NCI-H226 (cell line): ENCODE results near the gene ANKS1A.

Experiments used
- DNase-seq: peaks from one replicate; pipeline ENCODE4 v3.0.0-alpha.2; 2015

The ANKS1A gene

DNA sequence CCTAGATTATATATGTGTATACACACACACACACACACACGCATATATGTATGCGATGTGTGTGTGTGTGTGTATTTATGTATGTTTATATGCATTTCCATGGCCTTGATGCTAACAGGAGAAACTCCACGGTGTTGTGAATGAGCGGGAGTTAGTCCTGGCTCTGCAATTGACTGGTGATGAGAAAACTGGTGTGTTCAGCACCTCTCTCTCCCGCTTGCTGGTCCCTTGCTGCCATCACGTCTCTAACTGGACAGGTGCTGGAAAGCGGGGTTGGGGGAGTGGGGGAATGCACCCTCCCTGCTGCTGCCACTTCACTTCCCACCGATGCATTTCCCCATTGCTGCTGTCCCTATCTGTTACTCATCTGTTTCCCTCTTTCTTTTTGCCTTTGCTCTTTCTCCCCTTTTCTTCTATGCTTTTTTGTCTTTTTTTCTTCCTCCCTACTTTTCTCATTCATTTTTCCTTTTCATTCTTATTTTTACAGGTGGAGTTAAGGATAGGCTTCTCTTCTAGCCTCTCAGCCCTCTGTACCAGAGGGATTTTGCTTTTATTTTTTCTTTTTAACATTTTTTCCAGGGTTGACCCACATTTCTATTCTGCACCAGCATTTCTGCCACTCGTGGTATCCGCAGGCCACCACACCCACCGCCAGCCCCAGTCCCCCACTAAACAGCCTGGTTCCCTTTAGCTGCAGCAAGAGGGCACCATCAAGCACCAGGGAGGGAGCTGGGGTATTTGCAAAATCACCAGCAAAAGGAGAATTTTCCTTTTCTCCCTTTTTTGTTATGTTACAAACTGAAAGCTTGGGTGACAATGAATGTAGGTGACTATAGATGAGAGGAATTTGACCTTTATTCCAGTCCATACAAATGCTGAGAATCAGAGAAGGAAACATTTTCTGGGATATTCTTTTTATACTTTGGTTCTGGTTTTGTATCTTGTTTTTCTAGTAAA lies 136.5 kb downstream of the ANKS1A start:
- no peak for DNase-seq

DNA sequence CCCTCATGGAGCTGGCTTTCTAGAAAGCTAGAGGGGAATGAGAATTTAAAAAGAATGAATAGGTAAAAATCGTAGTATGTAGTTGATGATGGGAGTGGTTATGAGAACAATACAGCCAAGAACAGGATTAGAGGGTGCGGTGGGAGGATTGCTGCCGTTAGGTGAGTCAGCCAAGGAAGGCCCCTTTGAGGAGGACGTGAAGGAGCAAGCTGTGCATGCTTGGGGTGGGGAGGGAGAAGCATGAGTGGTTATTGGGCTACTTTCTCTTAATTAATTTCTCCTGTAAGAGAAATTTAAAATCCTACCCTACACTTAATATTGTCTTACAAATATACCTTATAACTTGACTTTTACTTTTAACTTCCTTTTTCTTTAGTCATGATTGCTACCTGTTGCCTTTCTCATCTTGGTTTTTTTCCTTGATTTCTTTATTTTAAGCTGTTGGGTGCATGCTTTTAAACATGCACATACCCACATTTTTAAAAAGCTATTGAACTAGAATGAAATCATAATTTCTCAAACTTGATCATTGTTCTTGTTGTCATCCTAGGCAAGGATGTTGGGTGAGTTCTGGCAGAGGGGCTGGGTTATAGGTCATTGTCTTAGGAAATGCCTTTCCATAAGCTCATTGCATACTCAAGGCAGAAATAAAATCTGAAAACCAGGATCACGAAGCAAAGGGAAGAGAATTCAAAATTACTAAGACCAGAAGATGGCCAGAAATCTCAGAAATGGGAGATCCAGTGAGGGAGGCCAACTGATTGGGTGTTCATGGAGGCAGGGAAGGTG lies 137.6 kb downstream of the ANKS1A start:
- no peak for DNase-seq

DNA sequence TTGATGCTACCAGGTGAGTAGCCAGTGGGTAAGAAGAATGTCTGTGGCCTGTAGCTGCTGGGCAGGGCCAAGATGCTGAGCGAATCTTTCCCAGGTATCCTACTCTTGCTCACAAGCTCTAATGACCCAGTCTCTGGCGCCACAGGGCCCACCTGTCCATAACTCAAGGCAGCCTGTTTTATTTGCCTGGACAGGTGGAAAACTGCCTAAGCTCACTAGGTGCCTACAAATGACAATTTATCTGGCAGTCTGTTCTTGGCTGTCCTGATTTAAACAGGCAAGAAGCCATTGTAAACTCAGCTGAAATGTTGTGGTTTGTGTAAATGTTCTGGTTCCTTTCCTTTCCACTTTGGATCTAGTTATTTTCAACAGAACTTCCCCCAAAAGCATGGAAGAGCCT lies 138.8 kb downstream of the ANKS1A start:
- DNase-seq, result no peak

DNA sequence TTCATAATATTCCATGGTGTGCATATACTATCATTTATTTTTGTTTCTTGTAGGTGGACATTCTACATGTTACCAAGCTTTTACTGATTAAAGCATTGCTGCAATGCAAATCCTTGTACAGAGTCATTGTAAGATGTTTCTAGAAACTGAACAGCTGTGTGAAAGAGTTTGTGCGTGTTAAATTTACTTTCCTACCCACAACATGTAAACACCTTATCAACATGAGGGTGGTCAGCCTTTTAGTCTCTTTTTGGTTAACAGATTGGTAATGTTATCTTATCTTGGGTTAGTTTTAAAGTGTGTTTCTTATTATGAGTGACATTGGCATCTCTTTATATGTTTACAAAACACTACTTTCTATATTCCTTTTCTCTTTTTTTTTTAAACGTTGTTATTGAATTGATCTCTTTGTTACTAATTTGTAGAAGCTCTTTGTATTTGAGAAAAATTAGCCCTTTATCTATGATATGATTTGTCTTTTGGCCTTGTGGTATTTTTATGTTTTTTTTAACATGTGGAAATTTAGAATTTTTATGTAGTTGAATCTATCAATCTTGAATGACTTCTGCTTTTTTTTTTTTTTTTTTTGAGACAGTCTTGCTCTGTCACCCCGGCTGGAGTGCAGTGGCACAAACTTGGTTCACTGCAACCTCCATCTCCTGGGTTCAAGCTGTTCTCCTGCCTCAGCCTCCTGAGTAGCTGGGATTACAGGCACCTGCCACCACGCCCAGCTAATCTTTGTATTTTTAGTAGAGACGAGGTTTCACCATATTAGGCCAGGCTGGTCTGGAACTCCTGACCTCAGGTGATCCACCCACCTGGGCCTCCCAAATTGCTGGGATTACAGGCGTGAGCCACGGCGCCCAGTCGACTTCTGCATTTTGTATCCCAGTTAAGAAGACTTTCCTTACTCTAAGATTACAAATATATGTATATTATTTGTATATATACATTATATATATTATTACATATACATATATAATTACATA lies 140.0 kb downstream of the ANKS1A start:
- no peak for DNase-seq

DNA sequence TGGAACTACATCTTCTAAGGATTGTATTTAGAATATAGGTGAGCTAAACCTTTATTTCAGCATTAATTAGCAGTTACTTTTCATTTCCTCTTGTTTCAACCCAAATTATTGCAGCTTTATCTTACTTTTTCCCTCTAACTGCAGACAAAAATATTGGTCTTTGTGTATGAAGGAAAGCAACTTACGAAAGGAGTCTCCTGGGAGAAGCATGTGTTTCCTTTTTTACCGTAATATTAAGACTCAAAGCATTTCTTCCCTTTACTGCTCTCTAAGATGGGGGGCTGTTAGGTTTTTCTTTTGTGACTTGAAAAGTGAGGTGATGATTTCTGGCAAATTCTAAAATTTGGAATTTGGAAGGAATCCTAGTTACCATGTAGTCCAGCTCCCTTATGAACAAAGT lies 141.0 kb downstream of the ANKS1A start:
- no peak for DNase-seq

DNA sequence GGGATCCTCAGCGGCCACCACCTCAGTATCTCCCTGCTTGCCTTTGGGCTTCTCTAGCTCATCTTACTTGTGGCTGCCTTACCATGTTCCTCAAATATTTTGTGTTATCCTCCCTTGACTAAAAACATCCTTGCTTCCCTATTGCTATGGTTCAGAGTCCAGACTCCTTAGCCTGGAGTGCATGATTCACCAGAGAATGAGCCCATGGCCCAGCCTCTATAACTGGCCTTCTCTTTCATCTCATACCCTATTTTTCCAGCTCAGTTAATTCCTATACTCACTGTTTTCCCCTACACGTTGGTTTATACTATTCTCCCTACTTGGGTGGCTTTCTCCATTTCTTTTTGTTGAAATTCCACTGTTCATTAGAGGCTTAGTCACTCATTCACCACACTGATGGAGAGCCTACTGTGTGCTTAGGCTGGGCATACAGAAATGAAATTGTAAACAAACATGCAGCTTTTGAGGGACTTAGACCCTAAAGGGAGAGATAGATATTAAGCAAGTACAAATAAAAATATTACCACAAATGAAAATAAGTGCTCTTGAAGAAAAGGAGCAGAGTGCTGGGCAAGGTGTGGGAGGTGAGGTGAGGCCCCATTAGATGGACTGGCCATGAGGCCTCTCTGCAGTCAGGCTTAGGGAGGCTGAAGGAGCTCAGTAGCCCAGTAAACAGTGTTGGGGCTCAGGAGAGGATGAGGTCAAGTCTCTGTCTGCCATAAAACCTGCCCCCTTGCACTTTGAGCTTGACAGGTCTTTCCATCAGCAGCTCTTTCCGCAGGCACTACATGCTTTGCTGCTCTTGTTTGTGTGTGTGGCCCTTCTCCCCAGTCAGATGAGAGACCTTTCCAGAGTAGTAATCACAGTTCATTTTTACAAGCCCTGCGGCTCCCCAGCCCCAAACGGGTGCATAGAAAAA lies 142.8 kb downstream of the ANKS1A start:
- DNase-seq, result no peak

DNA sequence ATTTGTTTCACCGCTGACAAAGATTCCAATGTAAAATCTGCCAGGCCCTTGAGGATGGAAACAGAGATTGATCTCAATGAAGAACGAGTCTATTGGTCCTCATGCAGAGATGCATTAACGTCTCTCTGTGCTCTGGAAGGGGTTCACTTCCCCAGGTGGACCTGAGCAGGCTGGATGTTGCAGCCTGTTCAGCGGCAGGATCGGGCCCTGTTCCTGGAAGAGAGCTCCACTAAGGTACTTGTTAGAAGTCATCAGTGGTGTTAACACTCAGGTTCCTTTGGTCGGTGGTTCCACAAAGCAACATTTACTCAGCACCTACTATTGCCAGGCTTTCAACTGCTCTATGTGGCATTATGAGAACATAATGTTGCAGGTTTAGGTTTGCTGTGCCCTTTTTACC lies 144.6 kb downstream of the ANKS1A start:
- no peak for DNase-seq

DNA sequence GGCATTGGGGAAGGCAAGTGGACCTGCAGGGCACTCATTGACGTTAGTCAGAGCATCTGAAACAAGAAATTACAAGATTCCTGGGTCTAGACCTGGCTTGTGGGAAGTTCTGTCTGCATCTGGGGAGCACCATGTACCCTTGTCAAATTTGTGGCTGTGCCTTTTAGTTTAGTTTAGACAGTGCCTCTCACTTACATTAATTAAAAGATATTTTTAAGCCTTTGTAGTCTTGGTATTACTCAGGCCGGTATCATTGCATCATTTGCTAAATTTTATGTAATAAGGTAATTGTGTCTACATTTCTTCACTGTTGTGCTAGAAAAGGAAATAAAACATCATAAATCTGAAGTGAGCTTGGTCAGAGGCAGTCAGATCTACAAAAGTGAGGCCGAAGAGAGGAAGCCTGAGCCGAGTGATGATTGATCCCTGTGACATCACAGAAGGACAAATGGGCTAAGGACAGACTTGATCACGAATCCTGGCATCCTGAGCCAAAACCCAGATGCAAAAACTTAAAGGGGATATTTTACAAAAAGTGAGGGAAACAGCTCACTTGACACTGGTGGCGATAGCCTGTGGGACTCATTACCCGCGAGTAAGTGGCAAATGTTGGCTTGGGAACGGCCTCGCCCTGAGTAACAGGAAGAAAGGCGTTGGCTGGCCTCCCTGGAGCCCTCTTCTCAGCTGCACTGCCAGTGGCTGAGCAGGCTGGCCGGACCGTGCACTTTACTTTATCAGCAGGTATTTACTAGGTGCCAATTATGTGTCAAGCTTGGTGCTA lies 145.5 kb downstream of the ANKS1A start:
- no peak for DNase-seq

DNA sequence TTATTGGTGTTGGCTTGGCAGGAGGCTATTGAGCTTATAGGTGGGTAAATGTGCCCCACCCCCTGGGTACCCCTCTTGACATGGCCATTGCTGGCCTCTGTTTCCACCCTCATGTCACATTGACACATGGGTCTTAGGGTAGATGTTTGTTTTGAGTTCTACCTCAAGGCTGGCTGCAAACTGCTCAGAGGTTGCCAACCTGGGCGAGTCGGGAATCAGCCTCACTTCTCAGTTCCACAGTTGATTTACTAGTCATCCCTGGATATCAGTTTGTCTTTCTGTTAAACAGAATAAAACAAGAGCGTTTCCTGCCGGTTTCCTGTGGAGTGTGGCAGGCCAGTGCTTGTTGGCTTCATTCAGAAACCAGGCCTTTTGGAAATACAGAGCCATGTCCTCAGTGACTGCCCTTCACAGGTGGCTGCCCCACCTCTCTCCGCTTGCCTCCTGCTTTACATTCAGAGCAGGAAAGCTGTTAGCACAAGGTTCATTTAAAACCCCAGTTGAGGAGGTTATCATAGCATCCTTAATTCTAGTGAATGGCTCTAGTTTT lies 146.5 kb downstream of the ANKS1A start:
- DNase-seq, result no peak

DNA sequence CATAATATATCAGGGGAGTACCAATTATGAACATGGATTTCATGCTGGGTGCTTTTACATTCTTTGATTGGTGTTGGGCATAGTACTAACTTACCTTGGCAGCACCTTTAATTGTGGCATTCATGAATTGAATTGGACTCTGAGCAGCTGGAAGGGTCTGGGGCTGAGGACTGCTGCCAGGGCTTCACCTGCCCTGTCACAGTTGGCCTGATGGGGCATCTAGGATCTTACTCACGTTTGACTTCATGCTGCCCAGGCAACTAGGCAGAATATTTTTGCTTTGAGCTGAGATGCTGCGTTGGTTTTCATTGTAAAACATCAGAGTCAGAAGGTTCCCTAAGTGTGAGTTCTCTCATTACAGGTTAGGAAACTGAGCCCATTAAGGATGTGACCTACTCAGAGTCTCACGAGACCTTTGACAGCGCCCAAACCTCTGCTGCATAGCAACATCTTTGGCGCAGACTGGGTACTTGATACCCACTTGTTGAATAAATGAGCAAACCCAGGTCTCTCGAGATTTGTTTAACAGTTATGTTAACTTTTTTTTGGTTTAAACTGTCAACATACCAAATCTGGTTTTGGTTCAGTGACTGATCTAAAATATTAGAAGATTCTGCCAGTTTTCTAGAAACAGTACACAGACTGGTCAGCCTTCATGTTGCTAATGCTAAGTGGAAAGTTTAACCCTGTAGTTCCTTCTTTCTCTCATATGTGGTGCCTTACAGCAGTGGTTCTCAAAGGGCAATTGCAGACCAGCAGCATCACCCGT lies 147.2 kb downstream of the ANKS1A start:
- no peak for DNase-seq

DNA sequence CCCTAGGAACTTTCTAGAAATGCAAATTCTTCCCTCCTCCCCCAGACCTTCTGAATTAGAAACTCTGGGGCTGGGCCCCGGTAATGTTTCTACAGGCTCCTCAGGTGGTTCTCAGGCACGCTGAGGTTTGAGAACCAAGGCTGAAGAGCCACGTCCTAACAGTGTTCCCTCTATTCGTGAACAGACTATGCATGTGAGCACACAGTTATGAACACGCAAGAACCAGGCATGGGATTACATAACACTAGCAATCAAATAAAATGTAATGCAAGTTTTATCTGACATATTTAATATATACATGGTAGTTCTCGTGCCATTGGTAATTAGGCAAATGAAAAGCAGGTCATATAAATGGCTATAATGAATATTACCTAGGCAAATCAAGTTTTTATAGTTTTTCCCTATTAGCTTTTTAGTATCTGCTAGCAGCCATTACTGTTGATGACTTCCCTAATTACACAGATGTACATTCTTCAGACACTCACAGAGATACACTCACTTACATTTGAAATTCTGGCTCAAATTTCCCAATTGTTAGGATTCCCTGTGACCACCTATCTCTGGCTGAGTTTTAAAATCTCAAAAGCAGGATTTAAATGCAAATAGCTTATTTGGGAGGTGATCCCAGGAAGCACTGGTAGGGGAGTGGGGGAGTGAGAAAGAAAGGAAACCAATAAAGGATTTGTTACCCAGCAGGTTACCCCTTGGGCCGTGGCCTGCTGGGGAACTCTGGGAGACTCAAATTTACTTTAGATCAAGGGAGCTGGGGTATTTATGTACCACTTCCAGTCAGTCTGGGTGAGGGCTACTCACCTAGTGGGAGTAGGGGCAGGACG lies 148.0 kb downstream of the ANKS1A start:
- no peak for DNase-seq

DNA sequence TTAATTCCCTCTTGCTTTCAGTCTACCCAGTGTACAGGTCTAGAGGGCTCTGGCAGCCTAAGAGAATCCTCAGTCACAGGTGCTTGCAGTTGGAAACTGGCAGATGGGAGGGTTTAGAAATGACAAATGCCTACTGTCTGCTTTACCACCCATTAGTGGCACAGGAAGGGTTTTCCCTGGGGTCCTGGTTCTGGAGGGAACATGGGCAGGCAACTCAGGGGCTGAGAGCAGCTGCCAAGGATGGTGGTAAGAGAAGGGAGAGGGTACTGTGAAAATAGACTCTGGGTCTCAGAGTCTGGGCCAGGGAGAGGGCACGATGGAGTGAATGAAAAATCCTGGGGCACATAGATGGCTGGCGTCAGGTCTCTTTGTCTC lies 148.6 kb downstream of the ANKS1A start:
- DNase-seq, result no peak

DNA sequence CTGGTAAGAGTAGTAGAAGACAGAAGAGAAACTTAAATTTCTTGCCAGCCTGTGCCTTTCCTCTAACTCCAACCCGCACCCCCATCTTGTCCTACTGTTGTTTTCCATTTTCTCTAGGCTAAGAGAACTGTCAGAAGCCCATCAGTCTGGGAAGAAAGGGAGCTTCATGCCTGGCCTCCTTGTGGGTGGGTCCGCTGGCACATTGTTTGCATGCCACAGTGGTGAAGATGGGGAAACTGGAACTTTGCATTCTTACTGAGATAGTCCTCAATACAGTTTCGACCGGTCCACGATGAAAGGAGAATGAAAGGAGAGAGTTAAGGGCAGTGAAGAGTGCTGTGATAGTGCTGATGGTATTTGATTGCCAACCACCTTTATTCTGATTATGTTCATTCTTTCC lies 149.0 kb downstream of the ANKS1A start:
- DNase-seq, result peak; percentile 10

DNA sequence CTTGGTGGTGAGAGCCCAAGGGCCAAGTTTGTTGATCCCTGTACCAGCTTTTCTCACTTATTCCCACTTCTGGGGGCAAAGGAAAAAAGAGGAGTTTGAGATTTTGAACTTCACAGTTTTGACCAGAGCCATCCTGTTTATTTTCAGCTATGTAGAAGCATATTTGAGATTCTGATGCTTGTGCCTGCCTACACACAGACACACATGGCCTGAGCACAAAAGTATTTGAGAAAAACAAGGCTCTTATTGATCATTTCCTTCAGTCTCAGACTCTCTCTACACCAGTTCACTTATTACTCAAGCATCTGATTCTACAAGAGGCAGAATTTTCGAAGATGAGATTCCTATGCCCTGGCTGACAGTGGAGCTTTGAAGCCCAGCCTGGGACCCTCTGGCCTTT lies 151.3 kb downstream of the ANKS1A start:
- no peak for DNase-seq

DNA sequence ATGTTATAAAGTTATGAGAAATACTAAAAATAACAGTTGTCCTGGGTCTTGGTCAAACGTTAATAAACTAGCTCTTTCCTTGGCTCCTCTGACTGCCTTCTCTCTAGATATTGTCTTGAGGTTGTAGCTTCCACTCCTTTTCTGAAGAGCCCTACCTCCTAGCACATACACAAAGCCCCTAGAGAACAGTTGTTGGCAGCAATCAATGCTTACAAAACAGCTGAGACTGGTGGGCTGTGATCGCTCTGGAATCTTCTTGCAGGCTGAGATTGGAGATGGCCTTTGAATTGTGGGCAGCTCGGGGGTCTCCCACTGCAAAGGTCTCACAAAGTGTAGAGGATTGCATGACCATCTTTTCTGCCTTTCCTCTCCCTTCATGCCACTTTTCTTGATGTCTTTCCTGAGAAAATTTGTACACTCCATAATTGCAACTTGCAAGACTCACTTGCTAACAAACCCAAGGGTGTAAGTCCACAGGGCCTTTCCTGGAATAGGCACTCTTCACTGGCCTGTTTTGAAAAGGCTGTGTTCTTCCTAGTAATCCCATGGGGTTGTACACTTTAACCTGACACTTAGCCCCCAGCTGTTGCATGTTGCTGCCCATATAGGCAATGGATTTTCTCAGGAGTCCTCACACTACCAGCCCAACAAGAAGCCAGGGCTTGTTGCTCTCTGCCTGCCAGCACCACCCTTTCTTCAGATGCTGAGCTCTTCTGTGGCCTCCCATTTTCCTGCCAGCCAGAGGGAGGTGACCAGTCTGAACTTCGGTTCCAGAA lies 152.2 kb downstream of the ANKS1A start:
- no peak for DNase-seq

DNA sequence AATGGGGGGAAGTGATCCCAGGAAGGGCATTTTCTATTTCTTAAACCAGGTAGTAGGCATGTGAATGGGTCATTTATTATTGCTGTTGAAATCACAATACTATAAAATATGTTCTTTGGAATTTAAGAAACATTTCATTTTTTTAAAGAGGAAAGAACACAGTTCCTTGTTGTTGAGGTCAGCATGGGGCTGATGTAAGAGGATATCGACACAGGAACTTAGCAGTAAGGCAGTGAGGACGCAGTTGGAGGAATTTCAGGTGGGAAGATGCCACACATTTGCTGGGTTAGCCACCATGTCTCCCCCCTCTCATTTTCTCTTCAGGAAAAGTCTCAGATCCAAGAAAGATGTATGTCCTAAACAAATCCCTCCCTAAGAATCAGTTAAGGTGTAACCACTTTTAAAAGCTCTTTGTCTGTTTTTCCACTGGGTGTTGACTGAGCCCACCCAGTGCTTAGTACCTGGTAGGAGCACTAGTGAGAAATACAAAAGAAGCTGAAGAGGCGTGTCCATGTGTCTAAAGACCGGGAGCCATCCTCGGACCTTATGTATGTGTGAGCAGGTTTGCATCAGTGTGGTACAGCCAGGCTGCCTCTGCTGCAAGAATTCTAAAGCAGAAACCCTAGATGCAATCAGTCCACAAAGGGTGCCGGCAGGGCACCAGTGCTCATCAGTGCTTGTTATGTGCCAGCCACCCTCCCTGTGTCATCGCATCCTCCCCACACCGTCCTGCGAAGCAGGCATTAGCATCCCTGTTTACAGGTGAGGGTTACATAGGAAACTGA lies 153.2 kb downstream of the ANKS1A start:
- DNase-seq, result no peak
